PC-3 (cell line): Measurements from ENCODE around the gene GABBR2. TPM values are rescaled to one million over a fixed set of nuclear protein-coding genes. Genes with fewer than 3 reads are reported as not detected.

Experiments used
- ATAC-seq: fragments of 200-7000 bp; cut with Tn5 transposase; 2 replicates; pipeline ENCODE4 v1.9.1; 2020; ENCODE audit warnings: mild to moderate bottlenecking, moderate library complexity
- BruUV-seq: library from RNA; stranded (reverse); fragments of 400-500 nt; replicated peaks from 2 replicates; lab custom pipeline; 2021; lab: Mats Ljungman, UMichigan
- CTCF ChIA-PET: fragments of 300-600 bp; sonication (Branson Sonifier 250); formaldehyde crosslinking; loops from one replicate; lab custom pipeline; 2022; ENCODE audit warnings: antibody characterized with exemption; lab: Charles Lee
- POLR2A ChIA-PET: fragments of 300-600 bp; sonication (Branson Sonifier 250); formaldehyde crosslinking; loops from one replicate; lab custom pipeline; 2022; ENCODE audit warnings: antibody characterized with exemption; ENCODE audit not compliant: unreplicated experiment; lab: Charles Lee
- DNase-seq: peaks from one replicate; pipeline ENCODE4 v3.0.0-alpha.2; 2015
- H2AFZ ChIP-seq: fragments of 300-600 bp; sonication (generic); 2 replicates; pipeline ENCODE4 v1.6.0; 2016; ENCODE audit warnings: antibody characterized with exemption, low read length
- H3F3A ChIP-seq: fragments of 300-600 bp; sonication (generic); one replicate; pipeline ENCODE4 v1.6.0; 2017; ENCODE audit warnings: antibody characterized with exemption, low read length, control low read depth, mild to moderate bottlenecking; ENCODE audit not compliant: unreplicated experiment
- H3K27ac ChIP-seq: fragments of 300-600 bp; sonication (generic); 2 replicates; pipeline ENCODE4 v1.5.1; 2016; ENCODE audit warnings: mild to moderate bottlenecking, low read length
- H3K27me3 ChIP-seq: fragments of 300-600 bp; sonication (generic); 2 replicates; pipeline ENCODE4 v1.6.1; 2016; ENCODE audit warnings: low read length, mixed read lengths
- H3K36me3 ChIP-seq: fragments of 300-600 bp; sonication (generic); 2 replicates; pipeline ENCODE4 v1.6.1; 2016; ENCODE audit warnings: low read depth, mixed run types, low read length, mixed read lengths
- H3K4me1 ChIP-seq: fragments of 300-600 bp; sonication (generic); 2 replicates; pipeline ENCODE4 v1.5.1; 2016; ENCODE audit warnings: low read length; ENCODE audit not compliant: insufficient read depth
- H3K4me2 ChIP-seq: fragments of 300-600 bp; sonication (generic); 2 replicates; pipeline ENCODE4 v1.6.0; 2016; ENCODE audit warnings: low read length
- H3K4me3 ChIP-seq: fragments of 300-600 bp; sonication (generic); 2 replicates; pipeline ENCODE4 v1.5.1; 2016; ENCODE audit warnings: mild to moderate bottlenecking, low read length, mixed read lengths
- H3K79me2 ChIP-seq: fragments of 300-600 bp; sonication (generic); 2 replicates; pipeline ENCODE4 v1.6.1; 2017; ENCODE audit warnings: low read length, mixed read lengths
- H3K9ac ChIP-seq: fragments of 300-600 bp; sonication (generic); 2 replicates; pipeline ENCODE4 v1.6.0; 2016; ENCODE audit warnings: mild to moderate bottlenecking, low read length
- H3K9me2 ChIP-seq: fragments of 300-600 bp; sonication (generic); replicated peaks from 2 replicates; pipeline ENCODE4 v1.6.1; 2016; ENCODE audit warnings: mixed run types, low read length, mixed read lengths
- H3K9me3 ChIP-seq: fragments of 300-600 bp; sonication (generic); 2 replicates; pipeline ENCODE4 v1.6.1; 2016; ENCODE audit warnings: low read length, mixed read lengths
- H4K20me1 ChIP-seq: fragments of 300-600 bp; sonication (generic); 2 replicates; pipeline ENCODE4 v1.6.1; 2016; ENCODE audit warnings: low read length, mixed read lengths
- CTCF ChIP-seq: fragments of 300-600 bp; sonication (generic); conservative IDR thresholded peaks from 2 replicates; pipeline ENCODE4 v1.5.1; 2017; ENCODE audit warnings: antibody characterized with exemption, low read depth, mild to moderate bottlenecking, low read length
- EZH2 ChIP-seq: fragments of 300-600 bp; sonication (generic); IDR thresholded peaks from one replicate; pipeline ENCODE4 v1.6.1; 2017; ENCODE audit warnings: antibody characterized with exemption, mild to moderate bottlenecking, low read length; ENCODE audit not compliant: unreplicated experiment
- EZH2phosphoT487 ChIP-seq: fragments of 300-600 bp; sonication (generic); IDR thresholded peaks from 2 replicates; pipeline ENCODE4 v1.6.1; 2018; ENCODE audit warnings: mild to moderate bottlenecking, antibody characterized with exemption, low read length, borderline replicate concordance
- intact Hi-C: fragments of 100-400 bp; cut with micrococcal nuclease; formaldehyde crosslinking; loops from 2 replicates; pipeline ENCODE4 v1.9.0; 2023
- total RNA-seq: library from RNA; depleted of rRNA; stranded (reverse); fragments of >200 nt; gene quantifications from 2 replicates; pipeline ENCODE4 v1.2.3, GENCODE V29; 2014

GABBR2 gene
- total RNA-seq, 1 experiment from 2014 or later, result 0.44 TPM

- no peaks in the 10 kb centered on the region for H3K79me2 ChIP-seq
- no peak overlapping the region for H3K27ac ChIP-seq
- H2AFZ ChIP-seq, result no peak overlapping the region
- no peak overlapping the region for H3K4me3 ChIP-seq
- no peaks in the 10 kb centered on the region for H3K9me3 ChIP-seq
- no peaks in the 10 kb centered on the region for H3K27me3 ChIP-seq
- no peaks in the 10 kb centered on the region for H3K4me1 ChIP-seq
- no peak overlapping the region for H3K4me2 ChIP-seq
- ATAC-seq, result no peak
- intact Hi-C loops, result no loop called here
- no peak for DNase-seq
- H3F3A ChIP-seq, result no peaks in the 10 kb centered on the region
- TF ChIP-seq EZH2phosphoT487 (no peak), CTCF (no peak), EZH2 (no peak)
- no peaks in the 10 kb centered on the region for H4K20me1 ChIP-seq
- no peak overlapping the region for H3K9ac ChIP-seq
- H3K9me2 ChIP-seq, result no peaks in the 10 kb centered on the region
- ChIA-PET POLR2A (no interaction called here), CTCF (no interaction called here)
- H3K36me3 ChIP-seq, result no peaks in the 10 kb centered on the region
- BruUV-seq, result no TSS peak
These were observed 230.9 kb downstream of the GABBR2 start for GRCh38 chr9:98477884-98478283.

- H3K36me3 ChIP-seq, result no peaks in the 10 kb centered on the region
- H3K27ac ChIP-seq, result no peak overlapping the region
- intact Hi-C loops, result no loop called here
- no peaks in the 10 kb centered on the region for H3K79me2 ChIP-seq
- H4K20me1 ChIP-seq, result no peaks in the 10 kb centered on the region
- POLR2A ChIA-PET, result no interaction called here
- H3K9me2 ChIP-seq, result no peaks in the 10 kb centered on the region
- no peaks in the 10 kb centered on the region for H3K4me1 ChIP-seq
- ATAC-seq (no peak), DNase-seq (no peak)
- no peak overlapping the region for H3K4me3 ChIP-seq
- CTCF ChIA-PET, result no interaction called here
- no peak overlapping the region for H3K4me2 ChIP-seq
- no TSS peak for BruUV-seq
- TF ChIP-seq EZH2, result no peak
- no peak for TF ChIP-seq EZH2phosphoT487
- TF ChIP-seq CTCF, result no peak
- no peaks in the 10 kb centered on the region for H3F3A ChIP-seq
- H3K9ac ChIP-seq, result no peak overlapping the region
- H3K27me3 ChIP-seq, result no peaks in the 10 kb centered on the region
- H3K9me3 ChIP-seq, result no peaks in the 10 kb centered on the region
- no peak overlapping the region for H2AFZ ChIP-seq
These were observed 236.5 kb downstream of the GABBR2 start for GRCh38 chr9:98472216-98472615.

GRCh38 chr9:98471185-98471584 lies 237.6 kb downstream of the GABBR2 start:
- Histone ChIP-seq H3K9me3 (no peaks in the 10 kb centered on the region), H3K4me2 (no peak overlapping the region), H3K4me1 (no peaks in the 10 kb centered on the region), H3K9ac (no peak overlapping the region), H3K79me2 (no peaks in the 10 kb centered on the region), H4K20me1 (no peaks in the 10 kb centered on the region), H3K4me3 (no peak overlapping the region), H2AFZ (no peak overlapping the region), H3K27me3 (no peaks in the 10 kb centered on the region), H3K27ac (no peak overlapping the region), H3K9me2 (no peaks in the 10 kb centered on the region), H3K36me3 (no peaks in the 10 kb centered on the region), H3F3A (no peaks in the 10 kb centered on the region)
- BruUV-seq, result no TSS peak
- ChIA-PET CTCF (no interaction called here), POLR2A (no interaction called here)
- TF ChIP-seq EZH2phosphoT487 (no peak), CTCF (no peak), EZH2 (no peak)
- intact Hi-C loops, result no loop called here
- ATAC-seq (no peak), DNase-seq (no peak)
